Stimulated activated CD8-positive, alpha-beta memory T cell treated with anti-CD3 and anti-CD28 coated beads, Interleukin-7, amount 100 ng/mL, for 48 hours (primary cell): ENCODE results near the gene ATF1.
A peak's percentile ranks its signal among the peaks of the same experiment; 100 is the strongest.

ENCODE experiments used
- DNase-seq, 2 donors: peaks; one replicate each; pipeline ENCODE4 v3.0.0-alpha.2; 2020; ENCODE audit warnings: low read depth in 1 of 2; ENCODE audit errors: extremely low read depth in 1 of 2

The ATF1 gene

DNA sequence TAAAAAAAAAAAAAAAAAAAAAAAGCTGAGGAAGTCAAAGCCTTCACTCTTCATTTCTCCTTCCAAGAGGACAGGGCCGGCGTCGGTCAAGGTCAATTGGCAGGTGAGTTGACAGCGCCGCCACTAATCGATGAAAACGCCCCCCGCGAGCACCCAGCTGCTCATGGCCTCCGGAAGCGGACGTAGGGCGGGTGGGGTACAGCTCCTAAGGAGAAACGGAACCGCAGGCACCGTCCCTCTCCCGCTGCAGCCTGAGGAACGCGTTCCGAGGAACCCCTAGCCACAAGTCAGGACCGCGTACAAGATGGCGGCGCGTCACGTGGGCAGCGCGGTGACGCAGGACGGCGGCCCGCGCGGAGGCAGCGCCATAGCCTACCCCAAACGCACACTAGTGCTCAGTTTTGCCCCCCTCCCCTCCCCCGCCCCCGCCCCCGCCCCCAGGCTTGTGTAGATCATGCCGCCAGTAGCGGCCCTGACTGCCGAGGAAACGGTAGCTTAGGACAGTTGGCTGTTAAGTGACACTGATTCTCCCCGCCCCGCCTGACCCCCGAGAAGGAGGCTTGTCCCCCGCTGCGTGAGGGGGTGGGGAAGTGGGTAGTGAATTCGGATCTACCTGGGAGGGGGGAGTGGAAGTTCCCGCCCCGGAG is at the start of gene ATF1:
Gene ATF1, plus strand, starts transcription at position 463 of the 647 bp plus-strand sequence. CDS start 16,045 bp downstream, outside the sequence.
- DNase-seq = peak; percentile 83 to 87

DNA sequence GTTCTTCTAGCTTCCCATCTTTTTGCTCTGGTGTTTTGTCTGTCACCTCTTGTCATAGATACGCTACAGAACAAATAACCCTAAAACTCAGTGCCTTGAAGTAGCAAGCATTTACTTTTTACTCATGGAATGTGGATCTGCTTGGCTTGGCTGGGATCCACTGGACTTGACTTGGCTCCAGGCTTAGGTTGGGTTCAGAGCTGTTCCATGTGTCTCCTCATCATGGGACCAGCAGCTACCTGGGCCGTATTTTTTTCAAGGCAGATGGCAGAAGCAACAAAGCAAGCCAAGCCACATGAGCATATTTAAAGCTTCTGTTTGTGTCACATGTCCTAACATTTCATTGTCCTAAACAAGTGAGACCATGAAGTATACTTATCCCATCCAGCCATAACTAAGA is 48.7 kb upstream of the ATF1 start:
- no peak for DNase-seq

DNA sequence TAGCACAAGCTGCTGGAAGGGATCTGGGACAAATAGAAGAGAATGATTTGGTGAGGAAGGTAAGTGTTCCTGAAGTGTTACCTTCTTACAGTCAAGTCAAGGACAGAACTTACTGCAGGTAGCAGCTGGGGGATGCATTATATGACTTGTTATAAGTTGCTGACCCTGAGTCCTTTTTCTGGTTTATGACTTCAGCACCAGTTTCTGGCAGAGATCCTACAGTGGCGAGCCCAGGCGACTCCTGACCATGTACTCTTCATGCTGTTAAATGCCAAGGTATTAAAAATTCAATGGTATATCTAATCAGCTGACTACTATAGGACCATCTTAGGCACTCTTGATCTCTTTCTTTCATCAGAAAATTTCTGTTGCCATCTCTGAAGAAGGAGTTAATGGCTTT is 45.1 kb upstream of the ATF1 start:
- DNase-seq = no peak

DNA sequence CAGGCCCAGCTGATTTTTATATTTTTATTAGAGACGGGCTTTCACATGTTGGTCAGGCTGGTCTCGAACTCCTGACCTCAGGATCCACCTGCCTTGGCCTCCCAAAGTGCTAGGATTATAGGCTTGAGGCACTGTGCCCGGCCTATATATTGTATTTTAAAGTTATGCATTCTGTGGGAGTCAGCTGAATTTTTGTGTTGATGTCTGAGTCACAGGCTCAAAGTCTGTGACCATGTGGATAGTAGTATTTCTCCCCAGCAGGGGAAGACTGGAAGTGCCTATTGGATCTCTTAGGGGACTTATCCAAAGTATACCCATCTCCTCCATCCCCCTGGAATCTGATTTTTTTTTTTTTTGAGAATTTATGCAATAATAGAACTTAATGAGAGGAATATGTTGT is 43.8 kb upstream of the ATF1 start:
- DNase-seq = no peak

DNA sequence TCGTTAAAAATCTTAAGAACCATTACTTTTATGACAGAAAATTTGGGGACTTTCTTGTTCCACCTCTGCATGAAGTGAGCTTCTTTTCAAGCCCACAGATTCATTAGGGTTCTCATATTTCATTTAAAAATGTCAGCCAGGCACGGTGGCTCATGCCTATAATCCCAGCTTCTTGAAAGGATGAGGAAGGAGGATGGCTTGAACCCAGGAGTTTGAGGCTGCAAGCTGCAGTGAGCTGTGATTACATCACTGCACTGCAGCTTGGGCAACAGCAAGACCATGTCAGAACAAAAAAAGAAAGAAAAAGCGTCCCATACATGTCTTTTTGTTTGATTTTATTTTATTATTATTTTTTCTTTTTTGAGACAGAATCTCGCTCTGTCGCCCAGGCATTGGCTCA is 43.4 kb upstream of the ATF1 start:
- no peak for DNase-seq

DNA sequence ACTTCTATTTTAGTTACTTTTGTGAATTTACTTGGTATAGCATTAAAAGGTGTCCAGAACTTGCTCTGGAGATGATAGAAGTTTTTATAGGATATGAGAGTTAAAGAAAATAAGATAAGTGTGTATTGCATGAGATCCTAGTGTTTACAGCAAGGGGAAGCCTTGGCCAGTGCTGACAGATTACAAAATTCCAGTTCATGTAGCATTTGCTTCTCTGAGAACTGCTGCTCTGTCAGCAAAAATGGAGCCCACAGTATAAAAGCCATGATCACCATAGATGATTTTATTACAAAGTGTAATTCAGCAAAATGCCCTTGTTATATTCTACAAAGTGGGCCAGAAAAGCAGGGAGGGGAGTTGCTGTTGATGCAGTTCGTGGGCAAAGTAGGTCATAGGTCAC is 40.0 kb upstream of the ATF1 start:
- DNase-seq = no peak

DNA sequence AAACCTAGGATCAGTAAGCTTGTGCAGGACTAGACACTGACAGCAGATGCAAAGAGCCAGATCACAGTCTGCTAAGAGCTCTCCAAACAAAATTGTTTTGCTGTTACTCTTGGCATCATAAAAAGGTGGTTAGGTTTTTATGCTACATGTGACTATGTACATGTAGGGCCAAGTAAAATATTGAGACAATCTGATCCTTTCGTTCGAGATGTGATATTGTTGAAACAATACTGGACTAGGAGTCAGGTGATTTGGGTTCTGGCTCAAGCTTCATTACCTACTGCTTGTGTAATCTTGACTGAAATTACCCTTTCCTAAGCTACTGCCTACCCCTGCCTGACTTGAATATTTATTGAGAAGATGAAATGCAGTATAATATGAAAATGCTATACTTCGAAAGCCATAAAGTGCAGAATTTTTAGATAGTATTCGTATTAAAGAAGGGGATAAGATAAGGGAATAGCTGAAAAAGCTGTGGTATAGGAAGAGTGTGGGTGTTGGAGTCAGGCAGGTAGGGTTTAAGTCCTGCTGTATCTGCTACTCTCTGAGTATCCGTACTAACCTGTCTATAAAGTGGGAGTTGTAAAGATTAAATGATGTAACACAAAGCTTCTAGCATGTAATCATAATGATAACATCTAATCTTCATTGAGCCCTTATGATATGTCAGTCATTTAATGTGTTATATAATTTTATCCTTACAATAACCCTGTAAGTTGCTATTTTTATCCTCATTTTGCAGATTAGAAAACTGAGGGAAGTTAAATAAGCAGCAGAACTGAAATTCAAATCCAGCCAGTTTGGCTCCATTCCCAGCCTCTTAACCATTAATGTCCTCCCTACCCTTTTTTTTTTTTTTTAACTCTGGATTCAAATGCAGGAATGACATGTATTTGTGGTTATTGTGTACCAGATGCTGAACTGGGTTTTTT is 38.6 kb upstream of the ATF1 start:
- no peak for DNase-seq

- no peak for DNase-seq
Observed at GRCh38 chr12:50727466-50727865, 36.4 kb upstream of the ATF1 start.

DNA sequence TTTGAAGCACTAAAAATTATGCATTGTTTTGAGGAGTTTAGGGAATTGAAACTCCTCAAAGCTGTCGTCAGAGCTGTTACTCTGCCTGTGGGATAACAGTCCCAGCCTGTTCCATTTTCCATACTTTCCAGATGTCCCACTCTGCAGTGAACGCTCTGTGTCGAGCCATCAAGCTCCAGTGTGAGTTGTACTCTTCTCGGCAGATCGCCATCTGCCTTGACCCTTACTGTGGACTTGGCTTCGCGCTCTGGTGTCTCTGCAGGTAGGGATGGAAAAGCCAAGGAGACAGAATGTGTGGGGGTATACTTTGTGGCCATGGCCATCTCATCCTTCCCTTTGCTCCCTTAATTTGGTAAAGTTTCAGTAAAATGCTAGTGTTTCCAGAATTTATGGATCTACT is 35.5 kb upstream of the ATF1 start:
- no peak for DNase-seq

GRCh38 chr12:50728841-50729240 is 35.1 kb upstream of the ATF1 start:
- DNase-seq = no peak

DNA sequence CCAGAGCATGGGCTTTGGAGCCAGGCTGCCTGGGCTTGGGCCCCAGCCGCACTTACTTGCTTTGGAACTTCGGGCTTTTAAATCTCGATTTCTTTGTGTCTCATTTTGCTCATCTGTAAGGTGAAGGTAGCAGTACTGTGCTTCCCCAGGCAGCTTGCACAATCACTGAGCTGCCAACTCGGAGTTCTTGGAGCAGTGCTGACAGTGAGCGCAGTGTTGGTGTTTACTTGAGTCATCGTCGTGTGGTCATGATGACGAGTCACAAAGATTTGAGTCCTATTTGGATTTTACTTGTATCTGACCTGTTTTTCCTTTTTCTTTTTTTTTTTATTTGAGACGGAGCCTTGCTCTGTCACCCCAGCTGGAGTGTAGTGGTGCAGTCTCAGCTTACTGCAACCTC is 31.3 kb upstream of the ATF1 start:
- DNase-seq = no peak

- DNase-seq = no peak
Observed at GRCh38 chr12:50733706-50734105, 30.2 kb upstream of the ATF1 start.

DNA sequence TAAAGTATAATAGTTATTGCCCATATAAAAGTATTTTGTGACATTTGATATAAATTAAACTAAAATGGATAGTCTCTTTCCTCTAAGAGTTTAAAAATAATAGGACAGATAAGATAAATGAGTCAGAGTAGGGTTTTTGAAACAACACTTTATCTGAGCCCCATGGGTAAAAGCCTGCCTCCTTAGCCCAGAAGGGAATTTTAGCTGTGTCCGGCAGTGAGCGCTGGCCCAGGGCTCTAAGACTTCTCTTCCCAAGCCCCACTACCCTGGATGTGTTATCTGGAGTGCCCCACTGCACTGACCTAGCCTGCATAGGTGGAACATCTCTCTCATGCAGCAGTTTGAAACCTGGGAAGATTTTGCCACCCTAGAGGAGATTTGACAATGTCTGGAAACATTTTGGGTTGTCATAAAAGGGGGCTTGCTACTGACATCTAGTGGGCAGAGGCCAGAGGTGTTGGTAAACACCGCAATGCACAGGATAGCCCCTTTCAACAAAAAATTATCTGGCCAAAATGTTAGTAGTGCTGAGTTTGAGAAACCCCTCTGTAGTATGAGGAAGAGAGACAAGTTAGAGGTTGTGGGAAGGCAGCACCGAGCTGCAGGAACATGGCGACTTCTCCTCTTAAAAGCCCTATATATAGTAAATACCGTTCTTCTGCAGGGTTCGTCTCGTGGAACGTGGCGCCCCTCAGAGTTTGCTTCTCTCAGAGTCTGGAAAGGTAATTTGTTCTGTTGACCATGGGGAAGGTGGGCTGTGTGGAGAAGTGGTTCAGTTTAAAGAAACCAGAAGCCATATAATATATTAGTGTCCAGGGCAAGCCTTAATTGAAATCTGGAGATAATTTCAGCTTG is 29.3 kb upstream of the ATF1 start:
- no peak for DNase-seq

- DNase-seq = no peak
Observed at GRCh38 chr12:50739611-50740010, 24.3 kb upstream of the ATF1 start.

DNA sequence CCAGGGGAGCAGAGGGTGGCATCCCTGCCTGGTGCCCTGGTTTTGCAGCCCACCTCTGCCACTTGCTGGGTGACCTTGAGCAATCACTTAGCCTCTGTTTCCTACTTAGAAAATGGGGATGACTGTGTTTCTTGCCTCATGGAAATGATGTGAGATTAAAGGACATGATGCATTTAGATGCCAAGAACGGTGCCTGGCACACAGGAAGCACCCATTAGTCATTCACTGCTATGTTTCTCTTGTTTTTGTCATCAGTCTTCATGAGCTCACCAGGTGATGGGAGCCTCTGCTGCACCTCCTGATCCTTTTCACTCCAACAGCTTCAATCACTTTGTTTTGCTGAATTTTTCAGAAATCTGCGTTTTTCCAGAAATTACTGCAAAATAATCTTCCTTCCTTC is 23.6 kb upstream of the ATF1 start:
- DNase-seq = no peak

- DNase-seq = no peak
Observed at GRCh38 chr12:50742776-50743175, 21.1 kb upstream of the ATF1 start.

DNA sequence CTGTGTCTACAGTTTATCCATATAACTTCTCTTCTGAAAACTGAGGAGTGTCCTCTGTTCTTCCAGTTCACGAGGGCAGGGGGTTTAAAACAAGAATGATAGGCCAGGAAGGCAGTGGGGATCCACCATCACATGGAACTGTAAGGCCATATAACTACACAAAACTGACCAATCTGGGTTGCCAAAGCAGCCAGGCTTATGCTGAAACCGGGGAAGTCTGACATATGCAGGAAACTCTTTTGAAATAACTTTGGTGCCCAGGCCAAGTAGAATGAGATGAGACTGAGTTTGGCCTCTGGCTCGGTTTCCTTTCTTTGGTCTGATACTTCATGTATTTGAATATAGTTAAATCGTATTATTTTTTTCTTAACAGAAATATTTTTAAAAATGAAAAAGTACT is 18.0 kb upstream of the ATF1 start:
- no peak for DNase-seq

DNA sequence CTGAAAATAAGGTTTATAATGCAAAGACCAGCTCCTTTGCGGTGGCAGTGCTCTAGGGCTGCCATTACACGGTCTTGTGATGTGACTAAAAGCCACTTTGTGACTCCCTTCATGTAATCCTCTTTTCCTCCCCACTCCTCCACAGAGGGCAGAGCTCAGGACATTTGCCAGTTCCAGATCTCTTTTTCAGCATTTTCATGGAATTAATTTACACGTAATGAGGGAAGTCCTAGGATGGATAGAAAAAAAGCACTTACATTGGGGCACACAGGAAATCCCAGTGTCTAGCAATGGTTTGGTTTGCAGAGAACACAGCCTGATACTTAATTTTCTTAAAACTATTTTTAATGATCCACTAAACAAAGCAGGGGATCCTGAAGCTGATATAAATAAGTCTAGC is 17.5 kb upstream of the ATF1 start:
- DNase-seq = no peak

DNA sequence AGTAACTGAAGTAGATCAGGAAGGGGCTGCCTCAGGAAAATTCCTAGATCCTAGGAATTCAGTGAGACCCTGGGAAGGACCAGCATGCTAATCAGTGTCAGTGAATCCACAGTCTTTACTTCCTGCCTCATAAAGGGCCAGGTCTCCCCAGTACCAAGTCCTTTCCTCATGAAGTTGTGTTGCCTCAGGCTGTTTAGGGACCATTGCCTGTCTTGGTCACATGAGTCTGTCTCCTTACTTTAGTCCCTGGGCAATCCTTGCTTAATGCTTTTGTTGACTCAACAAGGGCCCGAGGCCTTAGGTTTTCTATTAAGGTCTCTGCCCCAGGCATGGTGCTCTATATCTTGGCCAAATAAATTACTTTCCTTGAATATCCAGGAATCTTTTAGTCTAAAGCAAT is 16.1 kb upstream of the ATF1 start:
- DNase-seq = no peak

DNA sequence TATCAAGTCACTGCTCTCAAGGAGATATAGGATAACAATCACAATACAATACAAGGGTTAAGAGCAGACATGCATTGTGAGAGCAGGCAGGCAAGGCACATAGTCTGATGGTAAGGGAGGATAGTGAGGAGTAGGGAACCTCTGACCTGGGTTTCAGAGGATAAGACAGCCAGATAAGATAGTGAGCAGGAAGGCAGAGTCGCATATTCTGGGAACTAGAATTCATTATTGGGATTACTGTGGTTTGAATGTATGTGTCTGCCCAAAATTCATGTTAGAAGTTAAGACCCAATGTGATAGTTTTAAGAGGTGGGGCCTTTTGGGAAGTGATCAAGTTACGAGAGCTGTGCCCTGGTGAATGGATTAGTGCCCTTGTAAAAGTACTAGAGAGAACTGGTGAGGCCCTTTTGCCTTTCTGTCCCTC is 14.4 kb upstream of the ATF1 start:
- DNase-seq = no peak

DNA sequence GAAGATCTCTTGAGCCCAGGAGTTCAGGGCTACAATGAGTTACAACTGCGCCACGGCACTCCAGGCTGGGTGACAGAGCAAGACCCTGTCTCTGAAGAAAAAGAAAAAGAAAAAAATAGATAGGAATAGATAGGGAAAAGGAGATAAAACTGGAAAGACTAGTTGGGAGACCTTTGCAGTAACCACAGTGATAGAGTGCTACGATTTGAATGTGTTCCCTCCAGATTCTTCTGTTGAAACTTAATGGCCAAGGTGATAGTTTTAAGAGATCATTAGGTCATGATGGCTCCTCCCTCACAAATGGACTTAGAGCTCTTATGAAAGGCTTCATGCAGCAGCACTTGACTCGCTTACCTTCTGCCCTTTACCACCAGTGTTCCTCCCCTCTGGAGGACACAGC is 13.5 kb upstream of the ATF1 start:
- no peak for DNase-seq
